ENCODE data around the gene TEN1.

DNA sequence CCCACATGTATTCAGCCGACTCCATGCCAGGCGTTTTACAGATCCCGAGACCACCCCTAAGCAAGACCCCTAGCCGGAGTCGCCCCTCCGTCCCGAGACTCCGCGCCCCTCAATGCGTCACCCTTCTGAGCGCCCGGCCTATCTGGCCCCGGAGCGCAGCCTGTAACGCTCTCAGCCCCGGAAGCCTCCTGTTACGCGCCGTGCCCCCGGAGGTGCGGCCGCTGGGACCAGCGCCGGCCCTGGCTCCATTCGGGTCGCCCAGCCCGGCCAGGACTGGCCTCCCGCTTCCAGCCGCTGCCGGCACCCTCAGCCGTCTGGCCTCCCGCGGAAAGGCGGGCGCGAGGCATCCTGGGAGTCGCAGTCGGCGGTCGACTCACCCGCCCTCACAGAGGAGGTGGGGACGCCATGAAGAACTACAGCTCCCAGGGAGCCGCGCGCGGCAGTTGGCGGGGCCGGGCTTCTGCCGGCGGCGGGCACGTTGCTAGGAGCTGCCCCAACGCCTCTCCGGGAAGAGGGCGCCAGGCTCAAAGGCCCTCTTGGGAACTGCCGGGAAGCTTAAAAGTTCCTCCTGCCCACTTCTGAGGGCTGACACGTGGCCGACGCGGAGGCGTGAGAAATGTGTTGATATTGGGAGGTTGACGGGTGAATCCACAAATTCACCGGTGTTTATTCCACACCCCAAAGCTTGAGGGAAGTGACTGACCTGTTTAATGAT is 38.2 kb upstream of the TEN1 start, which contains the start of gene FBF1:
- peak; percentile 85 to 98 (median 91) for TF ChIP-seq POLR2AphosphoS5 (IDR thresholded peaks at IDR 0.05)
- TF ChIP-seq, protein P1, sequence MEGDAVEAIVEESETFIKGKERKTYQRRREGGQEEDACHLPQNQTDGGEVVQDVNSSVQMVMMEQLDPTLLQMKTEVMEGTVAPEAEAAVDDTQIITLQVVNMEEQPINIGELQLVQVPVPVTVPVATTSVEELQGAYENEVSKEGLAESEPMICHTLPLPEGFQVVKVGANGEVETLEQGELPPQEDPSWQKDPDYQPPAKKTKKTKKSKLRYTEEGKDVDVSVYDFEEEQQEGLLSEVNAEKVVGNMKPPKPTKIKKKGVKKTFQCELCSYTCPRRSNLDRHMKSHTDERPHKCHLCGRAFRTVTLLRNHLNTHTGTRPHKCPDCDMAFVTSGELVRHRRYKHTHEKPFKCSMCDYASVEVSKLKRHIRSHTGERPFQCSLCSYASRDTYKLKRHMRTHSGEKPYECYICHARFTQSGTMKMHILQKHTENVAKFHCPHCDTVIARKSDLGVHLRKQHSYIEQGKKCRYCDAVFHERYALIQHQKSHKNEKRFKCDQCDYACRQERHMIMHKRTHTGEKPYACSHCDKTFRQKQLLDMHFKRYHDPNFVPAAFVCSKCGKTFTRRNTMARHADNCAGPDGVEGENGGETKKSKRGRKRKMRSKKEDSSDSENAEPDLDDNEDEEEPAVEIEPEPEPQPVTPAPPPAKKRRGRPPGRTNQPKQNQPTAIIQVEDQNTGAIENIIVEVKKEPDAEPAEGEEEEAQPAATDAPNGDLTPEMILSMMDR (IDR thresholded peaks at IDR 0.05): peak in 1 of 7 experiments; percentile 14

All from stomach (tissue), 4 donors.